ENCODE measurements around the gene KIAA1328.

DNA sequence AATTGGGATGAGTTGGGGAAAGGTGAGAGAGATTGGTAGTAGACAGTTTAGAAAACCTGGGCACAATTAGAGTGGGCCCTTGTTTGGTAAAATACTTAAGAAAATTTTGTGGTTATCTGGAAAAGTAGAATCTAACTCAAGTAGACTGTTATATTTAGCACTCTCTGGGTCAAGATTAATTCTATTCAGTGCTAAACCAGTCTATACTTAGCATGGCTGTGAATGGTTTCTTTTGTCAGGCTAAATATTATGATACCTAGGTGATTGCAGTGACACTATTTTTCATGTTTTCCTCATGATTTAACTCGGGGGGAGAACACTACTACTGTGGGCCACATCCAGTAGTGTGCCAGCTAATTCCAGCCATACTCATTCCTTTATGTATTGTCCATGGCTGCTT, 58.9 kb downstream of the KIAA1328 start:
- TF ChIP-seq, protein P1, sequence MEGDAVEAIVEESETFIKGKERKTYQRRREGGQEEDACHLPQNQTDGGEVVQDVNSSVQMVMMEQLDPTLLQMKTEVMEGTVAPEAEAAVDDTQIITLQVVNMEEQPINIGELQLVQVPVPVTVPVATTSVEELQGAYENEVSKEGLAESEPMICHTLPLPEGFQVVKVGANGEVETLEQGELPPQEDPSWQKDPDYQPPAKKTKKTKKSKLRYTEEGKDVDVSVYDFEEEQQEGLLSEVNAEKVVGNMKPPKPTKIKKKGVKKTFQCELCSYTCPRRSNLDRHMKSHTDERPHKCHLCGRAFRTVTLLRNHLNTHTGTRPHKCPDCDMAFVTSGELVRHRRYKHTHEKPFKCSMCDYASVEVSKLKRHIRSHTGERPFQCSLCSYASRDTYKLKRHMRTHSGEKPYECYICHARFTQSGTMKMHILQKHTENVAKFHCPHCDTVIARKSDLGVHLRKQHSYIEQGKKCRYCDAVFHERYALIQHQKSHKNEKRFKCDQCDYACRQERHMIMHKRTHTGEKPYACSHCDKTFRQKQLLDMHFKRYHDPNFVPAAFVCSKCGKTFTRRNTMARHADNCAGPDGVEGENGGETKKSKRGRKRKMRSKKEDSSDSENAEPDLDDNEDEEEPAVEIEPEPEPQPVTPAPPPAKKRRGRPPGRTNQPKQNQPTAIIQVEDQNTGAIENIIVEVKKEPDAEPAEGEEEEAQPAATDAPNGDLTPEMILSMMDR (IDR thresholded peaks at IDR 0.05) = no peak
- TF ChIP-seq POLR2AphosphoS5 (IDR thresholded peaks at IDR 0.05) (no peak), POLR2A (IDR thresholded peaks at IDR 0.05; ENCODE audit: low read depth) (no peak), EP300 (IDR thresholded peaks at IDR 0.05) (no peak)
